Smooth muscle cell (in vitro differentiated cells): ENCODE measurements around the gene AGO3. TPM values are rescaled to one million over a fixed set of nuclear protein-coding genes. Genes with fewer than 3 reads are reported as not detected.

Experiments used
- DNase-seq: peaks from one replicate; lab custom pipeline; 2025; ENCODE audit not compliant: unreplicated experiment; lab: John Stamatoyannopoulos, UW
- H2AFZ ChIP-seq: fragments of 200-600 bp; sonication (generic); 2 replicates; pipeline ENCODE4 v1.6.0; 2016; ENCODE audit warnings: antibody characterized with exemption, low read depth, mild to moderate bottlenecking
- H3F3A ChIP-seq: fragments of 200-600 bp; sonication (generic); 2 replicates; pipeline ENCODE4 v1.6.0; 2017; ENCODE audit warnings: antibody characterized with exemption, low read depth
- H3K27ac ChIP-seq: fragments of 200-600 bp; sonication (generic); 2 replicates; pipeline ENCODE4 v1.5.1; 2016; ENCODE audit warnings: low read depth, mild to moderate bottlenecking
- H3K27me3 ChIP-seq: fragments of 200-600 bp; sonication (generic); 2 replicates; pipeline ENCODE4 v1.6.1; 2016; ENCODE audit warnings: low read depth, mild to moderate bottlenecking
- H3K36me3 ChIP-seq: fragments of 200-600 bp; sonication (generic); 2 replicates; pipeline ENCODE4 v1.5.1; 2016; ENCODE audit warnings: low read depth
- H3K4me1 ChIP-seq: fragments of 200-600 bp; sonication (generic); 2 replicates; pipeline ENCODE4 v1.5.1; 2016; ENCODE audit warnings: low read depth
- H3K4me2 ChIP-seq: fragments of 200-600 bp; sonication (generic); 2 replicates; pipeline ENCODE4 v1.6.0; 2016; ENCODE audit warnings: mild to moderate bottlenecking
- H3K4me3 ChIP-seq: fragments of 200-600 bp; sonication (generic); 2 replicates; pipeline ENCODE4 v1.5.1; 2016; ENCODE audit warnings: mild to moderate bottlenecking
- H3K79me2 ChIP-seq: fragments of 200-600 bp; sonication (generic); 2 replicates; pipeline ENCODE4 v1.6.0; 2016; ENCODE audit warnings: low read depth, mild to moderate bottlenecking
- H3K9ac ChIP-seq: fragments of 200-600 bp; sonication (generic); 2 replicates; pipeline ENCODE4 v1.6.0; 2016; ENCODE audit warnings: low read depth
- H3K9me3 ChIP-seq: fragments of 200-600 bp; sonication (generic); replicated peaks from 2 replicates; pipeline ENCODE4 v1.5.1; 2016; ENCODE audit warnings: low read depth
- H4K20me1 ChIP-seq: fragments of 200-600 bp; sonication (generic); 2 replicates; pipeline ENCODE4 v1.6.0; 2016; ENCODE audit warnings: low read depth
- whole genome bisulfite sequencing: methylation state at CpG from one replicate; pipeline ENCODE4 v1.1.7; 2016; ENCODE audit warnings: low lambda C conversion rate; 5-methylcytosine and 5-hydroxymethylcytosine counted together
- polyA plus RNA-seq: library from polyadenylated mRNA; unstranded; fragments of >200 nt; fragmentation: Nextera tagmentation; extraction: Ambion mirVana; gene quantifications from 2 replicates; pipeline ENCODE4 v1.2.1, GENCODE V29; 2016
- total RNA-seq: library from RNA; depleted of rRNA; stranded (reverse); fragments of >200 nt; gene quantifications from 2 replicates; pipeline ENCODE4 v1.2.3, GENCODE V29; 2014
- TF ChIP-seq, protein P1 (sequence below): fragments of 200-600 bp; sonication (generic); IDR thresholded peaks from 2 replicates; pipeline ENCODE4 v1.5.1; 2017; ENCODE audit warnings: borderline replicate concordance, mild to moderate bottlenecking, antibody characterized with exemption; ENCODE audit not compliant: insufficient read depth, poor library complexity, severe bottlenecking

The AGO3 gene
- total and polyA plus RNA-seq, 2 experiments from 2014 or later, result 14.3 to 31.6 TPM

DNA sequence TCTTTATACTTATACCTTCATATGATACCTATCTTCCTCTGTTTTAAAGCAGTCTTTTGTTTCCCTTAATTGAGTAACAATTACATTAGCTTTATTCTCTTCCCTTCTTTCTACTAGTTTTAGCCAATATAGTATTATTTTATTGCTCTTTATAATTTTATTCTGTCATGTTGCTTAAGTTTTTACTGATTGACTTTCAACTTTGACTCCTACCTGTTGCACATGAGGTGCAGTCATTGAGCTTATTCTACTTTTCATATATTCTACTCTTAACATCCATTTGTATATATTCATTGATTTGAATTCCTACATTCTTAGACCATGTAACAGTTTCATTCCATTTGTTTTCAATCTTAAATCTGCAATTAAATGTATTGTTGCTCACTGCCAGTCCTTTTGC, 49.2 kb downstream of the AGO3 start:
- Histone ChIP-seq H3K36me3 (peaks cover 16% of the 10 kb centered on the region), H3K4me2 (no peak overlapping the region), H3K27me3 (no peaks in the 10 kb centered on the region), H3K9ac (no peak overlapping the region), H3K79me2 (peaks cover 25% of the 10 kb centered on the region), H3F3A (no peaks in the 10 kb centered on the region), H3K27ac (no peak overlapping the region), H2AFZ (no peak overlapping the region), H3K4me1 (no peaks in the 10 kb centered on the region), H3K9me3 (no peaks in the 10 kb centered on the region), H3K4me3 (no peak overlapping the region), H4K20me1 (peaks cover 19% of the 10 kb centered on the region)
- TF ChIP-seq, protein P1, sequence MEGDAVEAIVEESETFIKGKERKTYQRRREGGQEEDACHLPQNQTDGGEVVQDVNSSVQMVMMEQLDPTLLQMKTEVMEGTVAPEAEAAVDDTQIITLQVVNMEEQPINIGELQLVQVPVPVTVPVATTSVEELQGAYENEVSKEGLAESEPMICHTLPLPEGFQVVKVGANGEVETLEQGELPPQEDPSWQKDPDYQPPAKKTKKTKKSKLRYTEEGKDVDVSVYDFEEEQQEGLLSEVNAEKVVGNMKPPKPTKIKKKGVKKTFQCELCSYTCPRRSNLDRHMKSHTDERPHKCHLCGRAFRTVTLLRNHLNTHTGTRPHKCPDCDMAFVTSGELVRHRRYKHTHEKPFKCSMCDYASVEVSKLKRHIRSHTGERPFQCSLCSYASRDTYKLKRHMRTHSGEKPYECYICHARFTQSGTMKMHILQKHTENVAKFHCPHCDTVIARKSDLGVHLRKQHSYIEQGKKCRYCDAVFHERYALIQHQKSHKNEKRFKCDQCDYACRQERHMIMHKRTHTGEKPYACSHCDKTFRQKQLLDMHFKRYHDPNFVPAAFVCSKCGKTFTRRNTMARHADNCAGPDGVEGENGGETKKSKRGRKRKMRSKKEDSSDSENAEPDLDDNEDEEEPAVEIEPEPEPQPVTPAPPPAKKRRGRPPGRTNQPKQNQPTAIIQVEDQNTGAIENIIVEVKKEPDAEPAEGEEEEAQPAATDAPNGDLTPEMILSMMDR, result no peak
- DNase-seq, result no peak

DNA sequence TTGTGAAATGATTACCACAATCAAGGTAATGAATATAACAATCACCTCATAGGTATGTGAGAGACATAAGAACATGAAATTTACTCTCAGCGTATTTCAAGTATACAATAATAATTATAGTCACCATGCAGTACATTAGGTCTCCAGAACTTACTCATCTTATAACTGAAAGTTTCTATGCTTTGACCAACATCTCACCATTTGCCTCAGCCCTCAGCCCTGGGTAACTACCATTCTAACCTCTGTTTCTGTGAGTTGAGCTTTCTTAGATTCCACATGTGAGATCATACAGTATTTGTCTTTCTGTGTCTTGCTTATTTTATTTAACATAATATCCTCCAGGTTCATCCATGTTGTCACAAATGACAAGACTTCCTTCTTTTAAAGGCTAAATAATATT, 57.3 kb downstream of the AGO3 start:
- Histone ChIP-seq H3K27me3 (no peaks in the 10 kb centered on the region), H3K9me3 (no peaks in the 10 kb centered on the region), H4K20me1 (peaks cover 5% of the 10 kb centered on the region), H3K4me3 (no peak overlapping the region), H3K79me2 (no peaks in the 10 kb centered on the region), H3K9ac (no peak overlapping the region), H3K4me1 (no peaks in the 10 kb centered on the region), H3K36me3 (no peaks in the 10 kb centered on the region), H3K4me2 (no peak overlapping the region), H3F3A (no peaks in the 10 kb centered on the region), H2AFZ (no peak overlapping the region), H3K27ac (no peak overlapping the region)
- DNase-seq, result no peak
- TF ChIP-seq, protein P1, result no peak
- 100% methylated on average over 1 of the region's 1 CpG for WGBS

DNA sequence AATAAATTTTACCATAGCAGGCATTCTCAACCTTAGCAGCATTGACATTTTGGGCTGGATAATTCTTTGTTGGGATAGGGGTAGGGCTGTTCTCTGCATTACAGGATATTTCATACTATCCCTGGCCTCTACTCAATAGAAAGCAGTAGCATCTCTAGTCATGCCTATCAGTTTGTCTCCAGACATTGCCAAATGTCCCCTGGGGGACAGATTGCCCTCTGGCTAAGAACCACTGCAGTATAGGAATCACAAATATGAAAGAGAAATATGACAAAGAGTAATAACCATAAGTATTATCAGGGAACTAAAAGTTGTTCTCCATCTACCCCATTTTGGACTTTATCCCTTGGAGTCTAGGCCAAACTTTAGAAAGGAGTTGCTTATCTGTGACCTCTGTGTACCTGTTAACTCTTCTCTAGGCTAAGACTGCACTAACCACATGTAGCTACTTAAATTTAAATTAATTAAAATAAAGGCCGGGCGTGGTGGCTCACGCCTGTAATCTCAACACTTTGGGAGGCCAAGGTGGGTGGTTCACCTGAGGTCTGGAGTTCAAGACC, 76.1 kb downstream of the AGO3 start:
- Histone ChIP-seq H3K4me2 (no peak overlapping the region), H3K79me2 (no peaks in the 10 kb centered on the region), H3K36me3 (peaks cover 4% of the 10 kb centered on the region), H3K9ac (no peak overlapping the region), H2AFZ (no peak overlapping the region), H3K4me1 (no peaks in the 10 kb centered on the region), H4K20me1 (no peaks in the 10 kb centered on the region), H3F3A (no peaks in the 10 kb centered on the region), H3K9me3 (no peaks in the 10 kb centered on the region), H3K27ac (no peak overlapping the region), H3K4me3 (no peak overlapping the region), H3K27me3 (no peaks in the 10 kb centered on the region)
- 99% methylated on average over 3 of the region's 3 CpGs for WGBS
- no peak for DNase-seq
- TF ChIP-seq, protein P1, result no peak

DNA sequence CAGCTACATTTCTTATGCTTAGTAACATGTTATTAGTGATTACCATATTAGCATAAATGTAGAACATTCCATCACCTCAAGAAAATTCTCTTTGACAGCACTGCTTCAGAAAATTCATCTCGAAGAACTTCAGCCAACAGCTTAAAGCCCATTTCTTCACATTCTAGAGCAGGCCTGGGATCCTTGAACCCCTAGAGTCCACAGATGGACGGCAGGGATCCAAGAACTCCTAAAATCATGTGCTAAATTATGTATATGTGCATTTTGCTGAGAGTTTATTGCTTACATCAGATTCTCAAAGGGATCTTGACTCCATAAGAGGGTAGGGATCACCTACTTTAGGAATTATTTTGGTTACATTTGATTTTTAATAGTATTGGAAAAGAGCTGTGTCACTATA, 76.8 kb downstream of the AGO3 start:
- 94% methylated on average over 2 of the region's 2 CpGs for WGBS

More for the DNA sequence above, 76.8 kb downstream of the AGO3 start:
- Histone ChIP-seq H3K9me3 (no peaks in the 10 kb centered on the region), H3K27ac (peak overlapping the region; percentile 66), H3K9ac (no peak overlapping the region), H2AFZ (no peak overlapping the region), H3K4me1 (no peaks in the 10 kb centered on the region), H3K79me2 (no peaks in the 10 kb centered on the region), H3K27me3 (no peaks in the 10 kb centered on the region), H4K20me1 (no peaks in the 10 kb centered on the region), H3K4me3 (no peak overlapping the region), H3F3A (no peaks in the 10 kb centered on the region), H3K4me2 (no peak overlapping the region), H3K36me3 (peaks cover 4% of the 10 kb centered on the region)
- no peak for DNase-seq
- TF ChIP-seq, protein P1, result no peak
